AG08396 (cell line): ENCODE measurements around the gene SCNN1G.

Experiments
- DNase-seq: peaks from one replicate; pipeline ENCODE4 v3.0.0; 2012; ENCODE audit warnings: low spot score, mixed read lengths

The SCNN1G gene

DNA sequence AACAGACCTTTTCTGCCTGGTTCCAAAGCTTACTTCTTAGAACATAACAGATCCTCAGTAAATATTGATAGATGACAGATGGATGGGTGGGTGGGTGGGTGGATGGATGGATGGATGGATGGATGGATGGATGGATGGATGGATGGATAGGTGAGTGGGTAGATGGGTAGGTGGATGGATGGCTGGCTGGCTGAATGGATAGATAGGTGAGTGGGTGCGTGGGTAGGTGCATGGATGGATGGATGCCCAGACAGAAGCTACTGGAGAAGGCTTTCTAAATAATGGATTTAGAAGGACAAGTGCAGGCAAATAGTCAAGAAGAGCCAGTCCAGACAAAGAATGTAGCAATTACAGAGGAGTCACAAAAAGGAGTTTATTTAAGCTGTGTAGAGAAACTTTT, 19.6 kb downstream of the SCNN1G start:
- no peak for DNase-seq

DNA sequence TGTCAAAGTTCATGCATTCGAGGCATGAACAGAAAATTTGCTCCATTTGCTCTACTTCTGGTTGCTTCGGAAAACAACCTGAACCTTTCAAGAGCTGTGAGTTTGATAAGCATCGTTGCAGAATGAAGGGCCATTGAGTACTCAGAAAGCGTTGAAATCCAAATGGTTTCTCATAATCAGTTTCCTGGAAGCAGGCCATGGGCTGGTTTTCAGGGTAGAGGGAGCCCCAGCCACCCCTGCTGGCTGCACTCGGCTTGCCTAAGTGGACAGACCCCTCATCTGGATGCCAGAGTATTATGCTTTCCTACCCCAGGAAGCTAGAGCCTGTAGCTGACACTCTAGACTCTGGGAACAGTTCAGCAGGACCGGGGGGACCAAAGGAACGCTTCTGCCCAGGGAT, 24.4 kb downstream of the SCNN1G start:
- DNase-seq, result no peak

DNA sequence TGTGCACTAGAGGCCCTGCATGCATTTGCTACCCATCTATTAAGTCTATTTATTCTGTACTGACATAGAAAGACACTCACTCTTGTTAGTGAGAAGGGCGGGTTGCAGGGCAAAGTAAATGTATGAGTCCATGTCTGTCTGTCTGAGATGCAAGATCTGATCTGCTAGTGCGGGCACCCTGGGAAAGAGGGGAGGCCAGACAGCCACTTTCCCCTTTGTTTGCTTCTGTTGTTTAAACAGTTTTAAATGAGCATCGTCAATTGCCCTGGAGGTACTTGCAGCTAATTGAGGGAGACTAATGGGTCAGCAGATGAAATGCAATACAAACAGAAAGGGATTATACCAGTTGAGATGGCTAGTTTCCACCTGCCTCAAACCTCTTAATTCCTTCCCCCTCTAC, 24.9 kb downstream of the SCNN1G start:
- no peak for DNase-seq

DNA sequence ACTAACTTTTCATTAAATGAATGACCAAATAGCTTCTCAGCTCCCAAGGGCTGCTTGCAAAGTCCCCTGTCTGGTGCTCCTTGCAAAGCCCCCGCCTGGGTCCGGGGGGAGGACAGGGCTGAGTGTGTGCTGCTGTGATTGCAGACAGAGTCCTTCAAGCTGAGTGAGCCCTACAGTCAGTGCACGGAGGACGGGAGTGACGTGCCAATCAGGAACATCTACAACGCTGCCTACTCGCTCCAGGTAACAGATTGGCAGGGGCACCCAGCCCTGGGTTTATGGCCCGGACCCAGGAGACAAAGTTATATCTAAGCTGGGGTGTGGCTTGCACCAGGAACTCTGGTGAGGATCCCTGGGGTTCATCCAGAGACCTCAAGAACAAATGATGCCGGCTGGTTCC, 27.1 kb downstream of the SCNN1G start:
- DNase-seq, result no peak

DNA sequence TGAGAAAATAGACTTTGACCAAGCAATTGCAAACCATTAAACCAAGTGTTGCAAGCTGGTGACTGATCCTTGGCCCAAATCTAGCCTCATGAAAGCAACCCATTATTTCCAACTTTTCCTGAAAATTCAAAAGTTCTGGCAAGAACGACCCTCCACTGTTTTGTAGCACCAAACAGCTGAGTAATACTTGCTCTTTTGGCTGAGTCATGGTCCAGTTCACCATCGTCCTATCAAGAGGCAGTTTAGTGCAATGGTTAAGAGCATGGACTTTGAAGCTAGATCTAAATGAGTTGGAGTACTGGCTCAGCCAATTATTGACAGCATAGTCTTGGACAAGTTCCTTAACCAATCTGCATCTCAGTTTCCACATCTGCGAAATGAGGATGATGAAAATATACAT, 31.3 kb downstream of the SCNN1G start:
- DNase-seq, result no peak

DNA sequence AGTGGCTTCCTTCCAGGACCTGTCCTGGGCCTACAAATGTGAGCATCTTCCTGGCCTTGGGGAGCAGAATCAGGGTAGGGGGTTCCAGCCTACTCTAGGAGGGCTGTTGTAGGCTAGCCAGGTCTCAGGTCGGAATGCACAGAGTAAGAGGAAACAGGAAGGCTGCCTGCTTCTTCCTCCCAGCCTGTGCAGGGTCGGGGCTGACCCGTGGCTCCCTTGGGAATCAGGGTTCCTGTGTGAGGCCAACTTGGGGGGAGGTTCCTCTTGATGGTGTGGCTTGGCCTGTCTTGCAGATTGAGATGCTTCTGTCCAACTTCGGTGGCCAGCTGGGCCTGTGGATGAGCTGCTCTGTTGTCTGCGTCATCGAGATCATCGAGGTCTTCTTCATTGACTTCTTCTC, 32.3 kb downstream of the SCNN1G start:
- no peak for DNase-seq

DNA sequence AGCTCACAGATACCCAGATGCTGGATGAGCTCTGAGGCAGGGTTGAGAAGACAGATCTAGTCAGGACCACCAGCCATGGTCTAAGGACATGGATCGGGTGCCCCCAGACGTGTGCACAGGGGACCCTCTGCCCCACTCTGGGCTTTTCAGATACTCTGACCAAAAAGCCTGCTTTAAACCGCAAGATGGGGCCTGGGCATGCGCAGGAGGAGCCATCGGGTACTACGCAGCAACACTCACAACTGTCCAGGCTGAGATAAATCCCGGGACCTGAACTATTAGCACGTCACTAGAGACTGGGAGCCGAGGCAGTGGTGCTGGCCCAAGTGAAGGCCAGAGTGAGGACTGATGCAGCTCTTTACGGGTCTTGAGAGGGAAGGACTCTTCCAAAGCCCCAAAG, 32.9 kb downstream of the SCNN1G start:
- DNase-seq, result no peak

DNA sequence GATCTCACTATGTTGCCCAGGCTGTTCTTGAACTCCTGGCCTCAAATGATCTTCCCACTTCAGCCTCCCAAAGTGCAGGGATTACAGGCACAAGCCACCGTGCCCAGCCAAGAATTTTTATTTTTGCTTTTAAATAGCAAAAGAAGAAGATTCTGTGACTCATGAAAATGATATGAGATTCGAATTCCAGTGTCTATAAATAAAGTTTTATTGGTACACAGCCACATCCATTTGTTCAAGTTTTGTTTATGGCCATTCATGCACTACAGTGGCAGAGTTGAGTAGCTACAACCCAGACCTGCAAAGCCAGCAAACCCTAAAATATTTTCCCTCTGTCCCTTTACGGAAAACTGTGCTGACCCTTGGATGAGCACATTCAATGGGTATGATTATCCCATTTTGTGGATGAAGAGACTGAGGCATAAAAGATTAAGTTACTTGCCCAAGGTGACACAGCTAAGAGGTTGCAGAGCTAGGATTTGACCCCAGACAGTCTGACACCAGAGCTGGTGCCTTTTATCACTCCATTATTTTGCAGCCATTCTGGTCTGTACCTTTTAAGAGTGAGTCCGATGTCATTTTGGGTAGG, 34.2 kb downstream of the SCNN1G start:
- no peak for DNase-seq

DNA sequence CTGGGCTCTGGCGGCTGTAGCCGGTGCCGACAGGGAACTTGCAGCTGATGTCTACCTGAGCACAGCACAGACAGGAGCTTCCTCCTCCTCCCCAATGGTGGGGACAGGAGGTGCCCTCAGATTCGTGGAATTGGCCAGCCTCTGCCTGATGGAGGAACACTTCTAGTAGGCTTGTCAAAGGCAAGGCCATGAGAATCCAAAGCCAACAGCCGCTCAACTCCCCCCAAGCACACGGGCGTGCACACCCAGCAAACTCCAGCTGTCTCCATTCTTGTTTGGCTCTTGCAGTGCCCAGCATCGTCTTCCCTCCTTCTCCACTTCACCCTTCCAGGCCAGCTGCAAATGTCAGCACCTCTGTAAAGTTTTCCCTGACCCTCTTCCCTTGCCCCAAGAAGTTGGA, 35.1 kb downstream of the SCNN1G start:
- no peak for DNase-seq

DNA sequence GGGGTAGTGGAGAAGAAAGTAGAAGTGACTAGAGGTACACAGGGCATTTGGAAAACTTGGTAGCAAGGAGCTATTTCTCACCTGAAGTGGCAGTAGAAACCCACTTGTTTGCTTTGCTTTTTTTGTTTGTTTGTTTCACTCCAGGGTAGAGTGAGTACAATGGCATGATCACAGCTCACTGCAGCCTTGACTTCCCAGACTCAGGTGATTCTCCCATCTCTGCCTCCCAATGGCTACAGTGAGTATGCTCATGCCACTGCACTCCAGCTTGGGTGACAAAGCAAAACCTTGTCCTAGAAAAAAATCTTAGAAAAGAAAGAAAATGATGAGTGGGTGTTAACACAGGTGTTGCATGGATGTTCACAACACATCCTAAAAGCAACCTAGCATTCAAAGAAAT, 40.4 kb downstream of the SCNN1G start:
- no peak for DNase-seq

DNA sequence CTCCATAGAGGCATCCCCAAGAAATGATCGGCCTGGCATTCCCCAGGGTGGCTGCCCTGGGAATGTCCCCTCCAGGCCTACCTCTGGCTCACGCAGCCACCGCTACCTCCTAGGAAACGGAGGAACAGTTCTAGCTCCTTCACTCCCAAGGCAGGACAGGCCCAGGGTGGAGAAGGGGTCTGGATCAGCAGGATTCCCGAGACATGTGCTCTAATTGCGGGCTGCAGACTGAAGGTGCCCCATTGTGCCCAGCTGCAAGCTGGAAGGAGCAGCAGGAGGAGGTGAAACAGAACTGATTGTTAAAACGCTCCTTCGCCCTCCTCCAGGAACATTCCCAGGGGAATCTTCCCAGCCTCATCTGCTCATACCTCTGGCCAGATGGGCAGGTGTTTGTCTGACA, 40.8 kb downstream of the SCNN1G start:
- no peak for DNase-seq

DNA sequence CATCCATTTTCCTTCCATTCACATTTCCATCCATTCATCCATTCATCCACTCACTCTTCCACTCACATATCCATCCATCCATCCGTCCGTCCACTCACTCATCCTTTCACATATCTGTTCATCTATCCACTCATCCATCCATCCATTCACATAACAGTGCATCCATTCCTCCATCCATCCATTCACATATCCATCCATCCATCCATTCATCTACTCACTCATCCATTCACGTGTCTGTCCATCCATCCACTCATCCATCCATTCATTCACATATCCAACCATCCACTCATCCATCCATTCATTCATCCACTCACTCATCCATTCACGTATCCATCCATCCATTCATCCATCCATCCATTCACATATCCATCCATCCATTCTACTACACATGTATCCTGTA, 42.6 kb downstream of the SCNN1G start:
- no peak for DNase-seq

DNA sequence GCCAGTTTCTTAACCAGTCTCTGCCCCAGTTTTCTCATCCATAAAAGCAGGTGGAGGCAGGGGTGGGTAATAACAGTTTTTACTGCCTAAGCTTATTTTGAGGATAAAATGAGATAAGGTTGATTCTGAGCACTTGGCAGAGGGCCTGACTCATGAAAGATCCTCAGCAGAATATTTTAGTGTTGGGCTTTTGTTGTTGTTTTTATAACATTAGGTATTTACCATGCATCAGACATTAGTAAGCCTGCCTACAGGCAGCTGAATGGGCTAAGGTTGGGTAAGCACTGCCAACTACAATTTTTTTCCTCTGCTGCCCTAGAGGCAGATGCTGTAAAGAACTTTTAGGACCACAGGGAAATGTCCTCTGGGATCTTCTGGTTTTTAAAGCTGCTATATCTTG, 43.1 kb downstream of the SCNN1G start:
- no peak for DNase-seq

DNA sequence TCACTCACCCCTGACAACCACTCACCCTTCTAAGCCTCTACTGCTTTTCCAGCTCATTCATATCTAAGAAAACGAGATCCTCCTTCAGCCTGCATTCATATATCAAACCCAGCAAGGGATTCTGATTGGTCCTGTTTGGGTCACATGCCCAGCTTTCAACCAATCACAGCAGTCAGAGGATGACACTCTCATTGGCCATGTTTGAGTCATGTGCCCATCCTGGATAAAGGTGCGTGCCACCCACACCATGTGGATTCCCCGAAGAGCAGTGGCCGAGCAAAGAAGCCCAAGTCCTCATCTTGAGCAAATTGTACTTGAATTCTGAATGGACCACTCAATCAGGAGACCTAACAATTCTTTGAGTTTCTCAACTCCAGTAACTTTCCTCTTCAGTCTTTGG, 45.0 kb downstream of the SCNN1G start:
- no peak for DNase-seq

DNA sequence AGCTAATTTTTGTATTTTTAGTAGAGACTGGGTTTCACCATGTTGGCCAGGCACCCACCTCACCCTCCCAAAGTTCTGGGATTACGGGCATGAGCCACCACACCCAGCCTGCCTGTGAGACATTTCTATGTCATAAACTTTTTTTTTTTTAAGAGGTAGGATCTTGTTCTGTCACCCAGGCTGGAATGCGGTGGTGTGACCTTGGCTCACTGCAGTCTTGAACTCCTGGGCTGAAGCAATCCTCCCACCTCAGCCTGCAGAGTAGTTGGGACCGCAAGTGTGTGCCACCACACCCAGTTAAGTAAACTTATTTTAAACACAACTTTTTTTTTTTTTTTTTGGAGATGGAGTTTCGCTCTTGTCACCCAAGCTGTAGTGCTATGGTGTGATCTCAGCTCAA, 47.2 kb downstream of the SCNN1G start:
- DNase-seq, result no peak

DNA sequence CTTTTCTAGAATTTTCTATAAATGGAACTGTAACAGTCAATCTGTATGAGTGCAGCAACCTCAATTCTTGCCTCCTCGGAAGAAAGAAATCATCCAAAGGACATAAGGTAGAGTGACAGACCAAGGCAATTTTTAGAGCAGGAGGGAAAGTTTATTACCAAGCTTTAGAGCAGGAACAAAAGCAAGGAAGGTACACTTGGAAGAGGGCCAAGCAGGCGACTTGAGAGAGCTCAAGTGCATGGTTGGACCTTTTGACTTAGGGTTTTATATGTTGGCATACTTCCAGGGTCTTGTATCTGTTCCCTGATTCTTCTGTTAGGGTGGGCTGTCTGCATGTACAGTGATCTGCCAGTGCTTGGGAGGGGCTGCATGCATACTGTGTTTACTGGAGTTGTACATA, 50.3 kb downstream of the SCNN1G start:
- no peak for DNase-seq

DNA sequence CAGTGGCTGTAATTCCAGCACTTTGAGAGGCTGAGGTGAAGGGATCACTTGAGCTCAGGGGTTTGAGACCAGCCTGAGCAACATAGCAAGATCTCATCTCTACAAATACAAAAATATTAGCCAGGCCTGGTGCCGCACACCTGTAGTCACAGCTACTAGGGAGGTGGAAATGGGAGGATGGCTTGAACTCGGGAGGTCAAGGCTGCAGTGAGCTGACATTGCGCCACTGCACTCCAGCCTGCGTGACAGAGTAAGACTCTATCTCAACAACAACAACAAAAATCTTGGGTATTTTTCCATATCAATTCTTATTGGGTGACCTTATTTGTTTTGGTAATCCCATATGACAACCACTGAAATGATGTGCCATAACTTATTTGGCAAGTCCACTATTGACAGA, 52.6 kb downstream of the SCNN1G start:
- no peak for DNase-seq

DNA sequence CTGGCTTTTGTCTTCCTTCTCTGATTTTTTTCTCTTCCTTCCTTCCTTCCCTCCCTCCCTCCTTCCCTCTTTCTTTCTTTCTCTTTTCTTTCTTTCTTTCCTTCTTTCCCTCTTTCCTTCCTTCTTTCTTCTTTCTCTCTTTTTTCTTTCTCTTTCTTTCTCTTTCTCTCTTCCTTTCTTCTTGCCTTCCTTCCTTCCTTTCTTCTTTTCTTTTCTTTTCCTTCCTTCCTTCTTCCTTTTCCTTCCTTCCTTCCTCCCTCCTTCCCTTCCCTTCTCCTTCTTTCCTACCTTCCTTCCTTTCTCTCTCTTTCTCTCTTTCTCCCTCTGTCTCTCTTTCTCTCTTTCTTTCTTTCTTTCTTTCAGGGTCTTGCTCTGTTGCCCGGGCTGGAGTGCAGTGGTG, 54.4 kb downstream of the SCNN1G start:
- DNase-seq, result no peak

DNA sequence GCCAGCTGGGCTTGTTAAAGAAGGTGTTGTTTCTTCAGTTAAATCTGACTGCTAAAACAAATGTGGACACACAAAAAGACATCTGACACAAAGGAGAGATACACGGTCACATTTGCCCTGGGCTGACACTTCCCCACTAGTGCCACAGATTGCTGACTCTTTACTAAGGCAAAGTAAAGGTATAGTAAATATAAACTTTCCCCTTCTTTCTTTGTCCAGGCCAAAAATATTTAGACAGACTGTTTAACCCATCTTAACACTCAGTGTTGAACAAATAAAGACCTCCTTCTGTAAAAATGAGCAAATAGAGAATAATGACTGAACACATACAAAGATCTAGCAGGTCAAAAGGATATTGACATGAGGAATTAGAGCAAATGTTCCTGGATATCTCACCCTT, 58.4 kb downstream of the SCNN1G start:
- no peak for DNase-seq

DNA sequence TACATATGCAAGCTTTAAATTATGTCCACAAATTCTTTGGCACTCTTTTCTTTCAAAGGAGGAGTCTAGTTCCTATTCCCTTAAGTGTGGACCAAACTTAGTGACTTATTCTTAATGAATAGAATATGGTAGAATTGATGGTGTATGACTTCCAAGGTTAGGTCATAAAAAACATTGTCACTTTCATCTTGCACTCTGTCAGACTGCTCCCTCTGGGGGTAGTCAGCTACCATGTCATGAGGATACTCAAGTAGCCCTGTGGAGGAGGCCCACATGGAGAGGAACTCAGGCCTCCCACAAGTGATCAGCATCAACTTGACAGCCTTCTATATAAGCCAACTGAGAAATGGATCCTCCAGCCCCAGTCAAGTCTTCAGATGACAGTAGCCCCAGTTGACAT, 61.6 kb downstream of the SCNN1G start:
- no peak for DNase-seq

DNA sequence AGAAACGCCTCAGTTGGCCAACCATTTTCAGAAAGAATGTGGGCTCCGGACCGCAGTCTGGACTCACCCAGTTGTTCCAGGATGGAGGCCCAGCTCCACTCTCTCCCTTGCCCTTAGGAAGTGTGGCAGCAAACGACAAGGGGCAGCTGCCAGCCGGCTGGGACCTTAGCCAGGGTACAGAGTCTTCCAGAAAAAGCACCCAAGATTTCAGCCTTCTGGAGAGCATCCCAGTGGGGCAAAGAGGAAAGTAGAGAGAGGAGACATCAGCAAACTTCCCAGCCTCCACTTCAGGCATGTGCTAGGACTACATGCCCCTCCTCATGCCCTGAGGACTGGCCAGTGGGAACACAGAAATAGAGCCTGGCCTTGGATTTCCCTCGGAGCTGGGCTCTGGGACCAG, 62.7 kb downstream of the SCNN1G start:
- no peak for DNase-seq

DNA sequence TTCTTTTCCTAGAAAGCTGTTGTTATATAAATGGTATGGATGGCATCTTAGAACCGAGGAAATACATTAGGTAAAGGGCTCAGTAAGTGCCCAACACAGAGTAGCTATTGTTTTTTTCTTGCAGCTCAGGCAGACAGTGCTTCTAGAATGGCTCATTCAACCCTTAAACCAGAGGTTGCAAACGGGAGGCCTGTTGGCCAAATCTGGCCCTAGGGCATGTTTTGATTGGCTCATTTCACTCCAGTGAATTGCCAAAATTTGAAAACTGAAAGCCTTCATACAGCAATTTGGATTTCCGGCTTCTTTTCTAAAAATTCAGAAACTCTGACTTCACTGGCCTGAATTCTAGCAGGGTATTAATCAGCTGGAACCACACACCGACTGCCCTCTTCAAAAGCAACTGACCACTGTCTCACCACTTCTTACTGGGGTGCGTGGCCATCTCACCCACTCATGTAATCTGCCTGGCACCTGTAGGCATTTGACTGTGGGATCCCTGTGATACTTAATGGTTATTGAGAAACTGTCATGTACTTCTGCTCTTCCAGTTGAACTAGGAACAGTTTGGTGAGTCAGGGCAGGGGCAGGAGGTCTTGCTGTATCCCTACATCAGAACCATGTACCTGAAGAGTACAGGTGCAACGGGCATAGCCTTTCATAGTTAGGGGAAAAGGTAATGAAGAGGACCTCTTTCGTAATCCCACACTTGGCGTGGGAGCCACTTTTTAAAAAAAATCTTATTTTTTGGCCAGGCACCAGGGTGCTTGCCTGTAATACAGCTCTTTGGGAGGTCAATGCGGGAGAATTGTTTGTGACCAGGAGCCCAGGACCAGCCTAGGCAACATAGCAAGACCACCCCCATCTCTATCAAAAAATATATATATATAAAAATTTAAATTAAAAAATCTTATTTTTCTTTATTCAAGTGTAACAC, 66.0 kb downstream of the SCNN1G start:
- DNase-seq, result no peak

DNA sequence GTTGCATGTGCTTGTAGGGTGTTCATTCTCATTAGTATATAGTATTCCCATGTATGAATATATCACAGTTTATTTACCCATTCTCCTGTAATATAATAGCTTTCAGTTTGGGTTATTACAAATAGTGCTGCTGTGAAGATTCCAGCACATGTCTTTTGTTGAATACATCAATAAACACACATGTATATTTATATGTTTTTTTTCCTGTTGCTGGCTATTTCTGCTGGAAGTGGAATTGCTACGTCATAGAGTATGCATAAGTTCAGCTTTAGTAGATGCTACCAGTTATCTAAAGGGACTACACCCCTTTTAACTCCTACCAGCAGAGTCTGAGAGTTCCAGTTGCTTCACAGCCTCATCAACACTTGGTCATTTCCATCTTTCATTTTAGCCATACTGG, 67.3 kb downstream of the SCNN1G start:
- DNase-seq, result no peak

DNA sequence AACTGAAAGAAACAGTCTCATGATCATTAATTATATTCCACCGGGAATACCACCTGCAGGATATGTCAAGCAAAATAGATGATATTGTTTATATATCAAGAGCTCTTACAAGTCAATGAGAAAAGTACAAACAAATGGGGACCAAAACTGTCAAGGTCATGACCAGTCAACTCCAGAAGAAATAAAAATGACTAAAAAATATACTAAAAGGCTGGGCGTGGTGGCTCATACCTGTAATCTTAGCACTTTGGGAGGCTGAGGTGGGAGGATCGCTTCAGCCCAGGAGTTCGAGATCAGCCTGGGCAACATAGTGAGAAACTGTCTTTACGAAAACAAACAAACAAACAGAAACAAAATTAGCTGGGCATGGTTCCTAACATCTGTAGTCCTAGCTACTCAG, 69.8 kb downstream of the SCNN1G start:
- DNase-seq, result no peak
